ENCODE data around the gene HTRA2.
A peak's percentile ranks its signal among the peaks of the same experiment; 100 is the strongest.
"Not testable (repeated sequence)": the region's sequence is repeated elsewhere in the genome, so short reads cannot be mapped to it uniquely, and the experiment has no call there.

Gene HTRA2

DNA sequence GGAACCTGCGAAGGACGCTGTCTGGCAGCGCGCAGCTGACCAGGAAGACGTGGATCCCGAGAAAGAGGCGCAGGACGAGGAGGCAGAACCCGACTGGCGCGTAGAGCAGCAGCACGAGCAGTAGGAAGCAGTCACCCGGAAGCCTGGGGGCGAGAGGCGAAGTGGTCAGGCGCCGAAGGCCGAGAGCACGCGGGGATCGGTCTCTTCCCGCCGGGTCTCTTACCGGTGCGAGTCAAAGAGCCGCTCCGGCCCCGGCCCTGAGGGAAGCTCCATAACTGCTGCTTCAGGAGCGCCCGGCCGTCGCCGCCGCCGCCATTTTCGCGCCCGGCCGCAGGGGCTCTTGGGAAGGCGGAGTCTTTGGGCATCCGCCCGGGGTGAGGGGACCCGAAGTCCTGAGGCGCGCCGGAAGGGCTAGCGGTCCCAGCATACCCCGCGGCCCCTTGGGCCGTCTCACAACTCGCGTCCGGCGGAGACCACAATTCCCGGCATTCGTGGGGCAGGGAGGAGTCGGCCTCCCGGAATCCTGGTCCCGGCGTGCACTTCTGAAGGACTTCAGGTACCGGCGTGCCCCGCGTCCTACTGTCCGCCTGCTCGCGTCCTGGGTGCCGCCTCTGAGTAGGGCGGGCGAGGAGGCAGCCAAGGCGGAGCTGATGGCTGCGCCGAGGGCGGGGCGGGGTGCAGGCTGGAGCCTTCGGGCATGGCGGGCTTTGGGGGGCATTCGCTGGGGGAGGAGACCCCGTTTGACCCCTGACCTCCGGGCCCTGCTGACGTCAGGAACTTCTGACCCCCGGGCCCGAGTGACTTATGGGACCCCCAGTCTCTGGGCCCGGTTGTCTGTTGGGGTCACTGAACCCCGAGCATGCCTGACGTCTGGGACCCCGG is at the start of gene HTRA2, which contains the start of gene AUP1:
Gene HTRA2, plus strand, starts transcription at position 577 of the 882 bp plus-strand sequence. Its CDS starts 74 bp downstream, at position 651.
Gene AUP1, minus strand, starts transcription at position 350 of the 882 bp plus-strand sequence. Its CDS starts 77 bp downstream, at position 273.
- DNase-seq, result peak; percentile 99

DNA sequence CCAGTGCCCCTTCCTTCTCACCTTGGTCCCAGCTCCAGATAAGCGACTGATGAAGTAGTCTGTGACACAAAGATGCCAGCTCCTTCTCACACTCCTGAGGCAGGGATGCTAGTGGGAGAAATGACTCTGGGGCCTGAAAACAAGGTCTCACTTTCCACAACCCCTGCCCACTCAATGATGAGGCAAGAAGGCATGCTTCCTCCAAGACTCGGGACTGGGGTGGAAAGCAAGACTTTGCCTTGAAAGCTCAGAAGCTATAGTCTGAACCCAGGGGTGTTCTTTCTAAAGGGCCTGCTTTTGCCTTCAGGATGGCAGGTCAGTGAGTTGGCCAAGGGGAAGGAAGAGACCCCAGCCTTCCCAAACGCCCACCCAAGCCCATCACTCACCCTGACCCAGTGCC is 48.3 kb upstream of the HTRA2 start:
- no peak for DNase-seq

DNA sequence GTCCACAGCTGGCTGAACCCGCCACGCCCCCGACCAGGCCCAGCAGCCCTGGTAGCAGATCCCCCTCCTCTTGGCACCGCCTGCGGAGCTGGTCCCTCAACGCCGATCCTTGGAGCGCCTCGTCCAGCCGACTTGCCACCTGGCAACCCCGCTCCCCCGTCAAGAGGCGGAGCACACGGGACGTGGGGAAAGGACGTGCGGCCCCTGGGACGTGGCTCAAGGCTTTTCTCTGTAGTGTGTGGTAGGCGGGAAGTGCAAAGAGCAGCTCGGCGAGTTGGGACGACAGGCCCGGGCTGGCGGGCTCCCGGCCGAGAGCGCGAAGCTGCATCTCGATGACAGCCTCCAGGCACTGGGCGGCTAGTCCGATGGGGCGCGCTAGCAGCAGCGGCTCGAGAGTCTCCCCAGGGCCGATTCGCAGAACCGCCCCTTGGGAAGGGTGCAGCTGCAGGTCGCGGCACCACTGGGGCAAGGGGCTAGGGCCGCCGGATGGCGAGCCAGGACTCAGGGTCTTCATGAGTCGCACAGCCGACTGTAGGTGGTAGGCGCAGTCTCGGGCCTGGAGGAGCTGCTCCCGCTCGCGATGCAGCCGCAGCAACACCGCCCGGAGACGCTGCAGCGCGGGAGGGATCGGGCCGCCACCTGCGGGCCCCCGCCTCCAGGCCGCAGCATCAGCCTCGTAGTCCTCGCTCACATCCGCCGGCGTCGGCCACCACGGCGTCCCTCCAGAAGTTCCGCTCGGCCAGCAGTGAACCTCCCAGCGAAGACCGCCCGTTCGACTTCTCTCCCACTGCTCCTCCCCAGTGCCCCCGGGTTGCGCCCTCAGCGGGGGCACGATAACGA is 47.6 kb upstream of the HTRA2 start:
- DNase-seq, result no peak

DNA sequence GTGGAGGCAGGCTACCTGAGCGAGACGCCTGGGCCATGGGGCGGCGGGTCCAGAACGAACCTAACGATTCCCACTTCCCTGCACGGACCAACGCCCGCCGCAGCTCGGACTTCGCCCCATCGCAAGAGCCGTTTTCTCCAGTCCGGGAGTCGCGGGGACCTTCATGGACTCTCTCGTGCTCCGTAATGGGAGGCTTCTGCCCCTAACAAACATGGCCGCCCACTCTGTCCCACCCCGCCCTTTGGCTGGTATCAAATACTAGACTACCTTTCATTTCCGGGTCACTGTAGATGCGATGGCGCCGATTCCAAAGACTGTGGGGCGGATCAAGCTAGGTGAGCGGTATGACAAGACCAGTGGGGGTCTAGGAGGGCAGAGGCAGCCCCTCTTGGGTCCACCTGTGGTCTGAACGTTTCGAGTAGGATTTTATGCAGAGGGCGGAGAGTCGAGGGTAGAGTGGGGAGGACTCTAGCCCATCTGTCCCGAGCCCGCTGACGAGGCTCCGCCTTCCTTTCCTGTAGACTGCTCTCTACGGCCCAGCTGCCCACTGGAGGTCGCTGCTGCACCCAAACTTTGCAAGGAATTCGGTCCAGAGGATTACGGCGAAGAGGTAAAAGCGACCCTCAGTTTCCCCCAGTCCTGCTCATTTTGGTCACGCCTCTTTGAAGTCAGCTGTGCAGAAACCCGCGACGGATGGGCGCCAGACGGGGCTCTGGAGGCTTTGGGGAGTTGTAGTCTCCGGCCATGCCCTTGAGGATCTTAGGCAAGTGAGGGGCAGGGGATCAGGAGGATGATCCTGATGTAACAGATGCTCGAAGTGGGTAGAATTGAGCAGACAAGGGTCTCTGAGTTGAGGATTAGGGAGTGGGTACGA is 46.7 kb upstream of the HTRA2 start, which contains the start of the genes CCDC142 and TTC31:
Gene CCDC142, minus strand, starts transcription at position 198 of the 874 bp plus-strand sequence. Its CDS starts 161 bp downstream, at position 37.
Gene TTC31, plus strand, starts transcription at position 281 of the 874 bp plus-strand sequence. Its CDS starts 15 bp downstream, at position 296.
- peak; percentile 95 for DNase-seq

DNA sequence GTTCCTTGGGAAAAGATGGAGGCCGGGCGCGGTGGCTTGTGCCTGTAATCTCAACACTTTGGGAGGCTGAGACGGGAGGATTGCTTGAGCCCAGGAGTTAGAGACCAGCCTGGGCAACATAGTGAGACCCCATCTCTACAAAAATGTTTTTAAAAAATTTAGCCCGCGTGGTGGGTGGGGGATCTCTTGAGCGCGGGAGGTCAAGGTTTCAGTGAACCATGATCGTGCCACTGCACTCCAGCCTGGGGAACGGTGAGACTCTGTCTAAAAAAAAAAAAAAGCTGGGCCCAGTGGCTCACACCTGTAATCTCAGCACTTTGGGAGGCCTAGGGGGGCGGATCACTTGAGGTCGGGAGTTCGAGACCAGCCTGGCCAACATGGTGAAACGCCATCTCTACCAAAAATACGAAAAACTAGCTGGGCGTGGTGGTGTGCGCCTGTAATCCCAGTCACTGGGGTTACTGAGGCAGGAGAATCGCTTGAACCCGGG is 46.0 kb upstream of the HTRA2 start:
- DNase-seq, result not testable (repeated sequence)

DNA sequence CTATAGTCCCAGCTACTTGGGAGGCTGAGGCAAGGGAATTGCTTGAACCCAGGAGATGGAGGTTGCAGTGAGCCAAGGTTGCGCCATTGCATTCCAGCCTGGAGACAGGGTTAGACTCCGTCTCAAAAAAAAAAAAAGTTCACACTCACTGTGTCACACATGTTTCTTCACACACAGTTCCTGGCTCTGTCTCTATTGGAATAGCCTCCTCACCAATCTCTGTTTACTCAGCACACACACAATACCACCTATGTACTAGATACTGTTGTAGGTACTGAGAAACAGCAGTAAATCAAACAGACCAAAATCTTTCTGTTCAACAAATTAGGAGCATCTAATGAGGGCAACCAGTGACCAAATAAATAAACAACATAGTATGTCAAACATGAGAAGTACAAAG is 43.6 kb upstream of the HTRA2 start:
- no peak for DNase-seq

DNA sequence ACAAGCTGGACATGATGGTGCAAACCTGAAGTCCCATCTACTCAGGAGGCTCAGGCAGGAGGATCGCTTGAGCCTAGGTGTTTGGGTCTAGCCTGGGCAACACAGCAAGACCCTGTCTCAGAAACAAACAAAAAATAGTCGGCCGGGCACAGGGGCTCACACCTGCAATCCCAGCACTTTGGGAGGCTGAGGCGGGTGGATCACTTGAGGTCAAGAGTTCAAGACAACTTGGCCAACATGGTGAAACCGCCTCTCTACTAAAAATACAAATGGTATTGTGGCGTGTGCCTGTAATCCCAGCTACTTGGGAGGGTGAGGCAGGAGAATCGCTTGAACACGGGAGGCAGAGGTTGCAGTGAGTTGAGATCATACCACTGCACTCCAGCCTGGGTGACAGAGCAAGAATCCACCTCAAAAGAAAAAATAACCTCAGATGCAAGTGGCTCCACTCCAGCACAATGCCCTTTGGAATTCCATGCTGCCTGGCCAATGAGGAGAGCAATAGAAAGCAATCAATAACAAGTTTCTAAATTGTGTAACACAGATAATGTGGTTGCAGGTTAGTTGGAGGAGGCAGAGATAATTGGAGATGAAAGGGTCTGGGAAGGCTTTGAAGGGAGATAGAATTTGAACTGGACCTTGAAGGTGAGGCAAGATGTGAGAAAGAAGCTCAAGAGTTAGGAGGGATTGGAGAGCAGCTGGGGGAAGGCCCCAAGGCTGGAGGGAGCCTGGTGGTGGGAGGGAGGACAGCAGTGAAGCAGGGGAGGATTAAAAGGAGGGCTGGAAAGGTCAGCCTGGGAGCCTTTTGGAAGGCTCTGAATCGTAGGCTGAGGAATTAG is 40.9 kb upstream of the HTRA2 start:
- DNase-seq, result no peak

DNA sequence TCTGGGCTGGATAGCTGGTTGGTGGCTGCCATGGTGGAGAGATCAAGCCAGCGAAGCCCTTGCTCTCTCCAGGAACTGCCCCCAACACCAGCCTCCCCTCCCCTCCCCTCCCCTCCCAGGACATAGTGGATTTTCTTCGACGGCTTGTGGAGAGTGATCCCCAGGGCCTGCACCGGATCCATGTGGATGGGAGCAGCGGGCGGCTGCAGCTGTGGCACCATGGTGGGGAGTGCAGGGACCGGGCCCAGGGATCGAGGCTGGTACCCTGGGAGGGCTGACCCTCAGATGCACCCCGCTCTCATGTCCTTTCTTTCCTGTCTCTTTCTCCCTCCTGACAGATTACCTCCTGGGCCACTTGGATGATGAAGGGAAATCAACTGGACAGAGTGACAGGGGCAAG is 39.8 kb upstream of the HTRA2 start:
- no peak for DNase-seq

DNA sequence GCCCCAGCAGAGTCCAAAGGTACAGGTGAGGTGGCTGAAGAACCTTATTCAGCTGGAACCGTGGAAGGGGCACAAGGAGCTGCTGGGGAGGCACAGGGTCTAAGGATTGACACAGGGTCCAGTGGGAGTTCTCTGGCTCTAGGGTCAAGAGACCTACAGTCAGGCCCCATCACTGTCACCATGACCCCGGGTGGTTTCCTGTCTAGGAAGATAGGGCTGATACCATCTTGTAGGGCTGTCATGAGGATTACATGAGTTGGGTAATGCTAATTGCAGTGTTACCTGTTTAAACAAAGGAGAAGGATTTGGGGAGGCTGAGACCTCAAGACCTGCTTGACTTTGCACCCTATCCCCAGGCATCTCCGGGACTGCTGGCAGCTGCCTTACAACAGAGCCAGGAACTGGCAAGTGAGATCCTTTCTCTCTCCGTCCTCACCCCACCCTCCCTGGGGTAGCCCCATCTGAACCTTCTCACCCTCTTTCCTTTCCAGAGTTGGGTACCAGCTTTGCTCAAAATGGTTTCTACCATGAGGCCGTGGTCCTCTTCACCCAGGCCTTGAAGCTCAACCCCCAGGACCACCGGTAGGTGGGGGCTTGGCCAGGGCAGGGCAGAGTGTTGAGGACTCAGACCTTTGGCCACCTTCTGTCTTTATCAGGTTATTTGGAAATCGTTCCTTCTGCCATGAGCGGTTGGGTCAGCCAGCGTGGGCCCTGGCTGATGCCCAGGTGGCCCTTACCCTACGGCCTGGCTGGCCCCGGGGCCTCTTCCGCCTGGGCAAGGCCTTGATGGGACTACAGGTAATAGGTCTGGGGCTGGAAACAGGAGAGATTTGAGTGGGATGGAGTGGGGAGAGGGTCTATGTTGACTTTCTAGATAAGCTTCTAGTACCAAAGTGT is 37.8 kb upstream of the HTRA2 start:
- no peak for DNase-seq

DNA sequence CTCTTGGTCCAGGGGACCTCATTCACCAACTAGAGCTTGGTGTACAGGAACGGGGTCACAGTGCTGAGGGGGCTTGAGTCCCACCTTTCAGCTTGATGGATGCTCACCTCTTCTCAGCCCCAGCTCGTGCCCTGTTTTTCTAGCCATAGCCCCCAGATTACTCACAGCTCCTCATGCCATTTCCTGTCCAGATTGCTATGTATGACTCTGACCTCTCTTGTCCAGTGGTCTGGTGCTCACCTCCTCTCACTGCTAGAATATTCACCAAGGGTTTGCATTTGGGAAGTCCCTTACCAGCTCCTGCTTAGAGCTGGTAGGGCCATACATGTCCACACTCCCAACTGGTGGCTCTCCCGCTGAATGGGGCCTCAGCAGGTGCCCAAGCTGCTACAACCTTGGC is 36.2 kb upstream of the HTRA2 start:
- DNase-seq, result no peak

DNA sequence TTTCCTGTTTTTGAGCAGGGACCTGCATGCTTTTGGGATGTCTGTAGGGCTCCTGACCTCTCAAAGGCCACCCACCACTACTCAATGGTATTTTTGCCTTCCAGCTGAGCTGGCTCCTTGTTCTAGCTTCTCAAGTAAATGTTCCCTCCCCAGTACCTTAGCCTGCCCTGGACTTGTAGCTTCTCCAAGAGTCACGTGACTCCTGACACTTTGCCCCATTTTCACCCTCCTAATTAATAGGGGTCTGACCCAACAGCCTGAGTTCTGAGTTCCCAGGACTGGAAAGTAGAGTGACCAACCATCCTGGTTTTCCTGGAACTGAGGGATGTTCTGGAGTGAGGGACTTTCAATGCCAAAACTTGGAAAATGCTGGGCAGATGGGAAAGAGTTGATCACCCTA is 34.3 kb upstream of the HTRA2 start:
- no peak for DNase-seq

DNA sequence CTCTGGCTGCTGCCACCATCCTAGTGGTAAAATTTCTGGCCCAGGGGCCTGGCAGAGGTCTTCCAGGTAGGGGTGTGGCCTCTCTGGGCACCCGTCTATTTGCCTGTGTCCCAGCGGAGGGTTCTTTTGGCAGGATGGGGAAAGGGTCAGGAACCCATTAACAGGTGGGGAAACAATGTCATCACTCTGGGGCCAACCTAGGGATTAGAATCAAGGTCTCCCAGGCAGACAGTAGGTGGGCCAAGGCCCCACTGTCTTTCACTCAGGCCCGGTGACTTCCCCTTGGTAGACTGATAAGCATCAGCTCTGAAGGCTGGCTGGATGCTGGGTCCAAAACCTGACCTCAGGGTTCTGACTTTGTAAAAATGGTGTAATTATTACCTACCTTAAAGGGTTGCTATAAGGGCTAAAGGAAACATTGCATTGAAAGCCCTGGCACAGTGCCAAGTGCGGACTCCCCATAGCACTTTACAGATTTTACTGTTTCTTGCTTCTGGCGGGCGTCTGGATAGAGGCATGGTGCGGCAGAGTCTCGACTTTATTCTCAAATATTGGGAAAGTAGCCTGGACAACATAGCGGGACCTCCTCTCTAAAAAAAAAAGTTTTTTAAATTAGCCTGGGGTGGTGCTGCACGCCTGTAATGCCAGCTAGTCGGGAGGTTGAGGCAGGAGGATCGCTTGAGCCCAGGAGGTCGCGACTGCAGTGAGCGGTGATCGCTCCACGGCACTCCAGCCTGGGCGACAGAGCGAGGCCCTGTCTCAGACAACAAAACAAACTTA is 32.5 kb upstream of the HTRA2 start:
- no peak for DNase-seq

DNA sequence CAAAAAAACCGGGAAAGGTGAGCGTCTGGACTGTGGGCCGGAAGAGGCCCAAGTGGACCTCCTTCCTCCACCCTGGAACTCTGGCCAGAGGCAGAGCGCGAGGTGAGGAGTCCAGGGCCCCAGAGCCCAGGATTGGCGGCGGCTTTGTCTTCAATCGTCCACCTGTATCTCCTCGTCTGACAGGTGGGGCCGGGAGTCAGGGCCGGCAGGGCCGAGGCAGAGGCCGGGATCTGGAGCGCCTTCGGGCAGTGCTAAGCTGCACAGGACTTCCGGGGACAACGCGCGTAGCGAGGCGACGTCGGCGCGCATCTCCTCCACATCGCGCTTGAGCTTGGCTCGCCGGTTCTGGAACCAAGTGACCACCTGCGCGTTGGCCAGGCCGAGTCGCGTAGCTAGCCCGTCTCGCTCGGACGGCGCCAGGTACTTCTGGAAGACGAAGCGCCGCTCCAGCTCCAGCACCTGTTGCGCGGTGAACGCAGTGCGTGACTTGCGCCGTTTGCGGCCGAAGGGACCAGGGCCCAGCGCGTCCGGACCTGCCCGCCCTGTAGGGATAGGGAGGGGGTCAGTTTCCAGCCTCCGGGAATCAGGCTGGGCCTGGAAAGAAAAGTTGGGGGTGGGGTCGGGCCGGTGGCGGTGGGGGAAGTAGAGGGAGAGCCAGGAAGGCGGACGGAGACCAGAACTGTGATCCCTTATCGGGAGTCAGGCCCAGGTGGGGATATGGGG is 31.8 kb upstream of the HTRA2 start:
- no peak for DNase-seq

DNA sequence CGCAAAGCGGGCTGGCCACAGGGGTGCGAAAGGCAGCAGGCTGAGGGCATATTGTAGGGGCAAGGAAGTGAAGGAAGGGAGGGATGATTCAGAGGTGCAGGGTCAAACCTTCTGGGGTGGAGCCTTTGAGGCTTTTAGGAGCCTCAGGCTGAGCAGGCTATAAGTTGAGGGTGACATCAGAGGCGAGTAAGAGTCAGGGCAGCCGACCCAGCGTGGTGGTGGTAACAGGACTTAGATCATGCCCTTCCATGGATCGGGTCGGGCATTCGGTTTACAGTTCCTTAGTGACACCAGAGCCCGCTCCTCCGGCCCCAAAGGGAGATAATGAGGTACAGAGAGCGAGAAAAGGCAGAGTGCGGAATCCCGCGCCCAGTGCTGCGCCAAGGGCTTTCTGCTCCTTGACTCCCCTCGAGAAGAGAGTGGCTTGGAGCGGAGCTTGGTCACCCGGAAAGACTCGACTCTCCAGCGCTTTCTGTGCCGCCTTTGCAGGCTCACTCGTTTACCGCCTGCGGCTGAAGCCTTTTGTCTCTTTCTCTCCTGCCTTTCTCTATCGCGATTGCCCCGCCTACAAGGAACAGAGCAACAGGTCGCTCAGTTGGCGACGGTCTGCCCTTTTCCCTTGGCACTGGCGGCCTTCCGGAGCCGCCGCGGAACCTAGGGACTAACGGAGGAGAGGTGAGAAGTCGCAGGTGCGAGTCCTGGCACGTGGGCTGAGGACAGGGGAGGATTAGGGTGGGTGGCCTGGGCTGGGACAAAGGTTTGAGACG is 31.1 kb upstream of the HTRA2 start:
- no peak for DNase-seq

DNA sequence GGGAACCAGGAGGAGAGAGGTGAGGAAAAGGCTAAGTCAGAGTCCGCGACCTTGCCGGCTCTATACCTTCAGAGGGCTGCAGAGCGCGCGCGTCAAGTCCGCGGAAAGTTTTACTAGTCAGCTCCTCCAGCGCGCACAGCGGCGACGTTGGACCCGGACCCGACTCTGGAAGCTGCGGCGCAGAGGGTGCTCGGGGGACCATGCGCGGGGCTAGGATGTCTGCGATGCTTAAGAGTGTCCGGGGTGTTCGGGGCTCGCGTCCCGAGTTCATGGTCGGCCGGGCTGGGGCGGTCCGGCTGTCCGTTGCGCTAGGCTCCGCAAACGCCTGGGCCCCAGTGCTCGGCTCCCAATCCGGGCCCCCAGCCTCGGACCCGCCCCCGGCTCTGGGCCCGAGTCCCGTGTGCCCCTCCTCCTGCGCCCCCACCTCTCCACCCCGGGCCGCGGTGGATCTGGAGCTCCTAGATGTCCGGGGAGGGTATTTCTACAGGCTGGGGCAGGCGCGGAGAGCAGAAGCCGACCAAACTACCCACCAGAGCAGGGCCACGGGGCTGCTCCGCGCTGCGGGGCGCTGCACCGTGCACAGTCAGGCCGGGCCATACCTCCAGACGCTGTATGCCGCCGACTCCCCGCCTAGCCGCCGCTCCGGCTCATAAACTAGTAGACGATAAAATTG is 30.3 kb upstream of the HTRA2 start, which contains the start of gene LBX2:
Gene LBX2, minus strand, starts transcription at position 337 of the 673 bp plus-strand sequence. Its CDS starts 66 bp downstream, at position 271.
- no peak for DNase-seq

DNA sequence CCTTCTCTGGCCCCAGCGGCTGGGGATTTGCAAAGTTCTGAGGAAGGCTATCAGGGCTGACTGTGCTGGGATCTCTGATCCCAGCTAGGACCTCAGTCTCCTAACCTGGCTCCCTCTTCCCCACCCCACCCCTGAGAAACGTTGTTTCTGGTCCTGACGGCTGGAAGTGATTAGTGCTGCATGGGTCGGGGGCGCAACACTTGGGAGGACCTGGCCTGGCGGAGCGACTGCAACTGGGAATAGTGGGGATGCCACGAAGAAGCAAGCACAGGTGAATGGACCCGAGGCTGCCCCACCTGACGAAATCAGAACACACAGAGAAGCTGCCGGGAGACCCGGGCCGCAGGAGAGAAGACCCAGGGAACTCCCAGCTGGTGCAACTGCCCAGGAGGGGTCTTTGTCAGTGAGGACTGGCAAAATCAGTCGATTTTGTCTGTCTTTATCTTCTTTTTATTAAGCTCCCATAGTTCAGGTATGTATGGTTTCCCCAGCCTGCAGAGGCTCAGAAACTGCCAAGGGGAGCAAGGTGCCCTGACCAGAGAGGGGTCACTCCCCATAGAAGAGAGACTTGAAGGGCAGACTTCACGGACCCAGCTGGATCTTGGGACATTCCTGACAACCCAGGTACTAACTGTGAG is 29.7 kb upstream of the HTRA2 start:
- no peak for DNase-seq

DNA sequence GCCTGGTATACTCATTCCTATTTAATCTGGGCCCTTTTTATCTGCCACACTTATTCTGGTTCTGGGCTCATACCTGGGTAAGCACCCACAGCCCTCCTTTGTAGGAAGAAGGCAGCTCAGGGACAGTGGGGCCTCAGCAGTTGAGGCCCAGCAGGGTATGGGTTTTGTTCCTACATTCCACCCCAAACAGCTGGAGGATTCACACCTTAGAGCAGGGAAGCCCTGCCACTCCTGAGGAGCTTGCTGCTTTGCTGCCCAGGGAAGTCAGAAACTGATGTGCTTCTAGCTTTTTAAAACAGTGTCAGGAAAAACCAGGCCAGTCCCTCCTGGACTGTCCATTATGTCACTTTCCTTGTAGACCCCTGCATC is 29.2 kb upstream of the HTRA2 start:
- no peak for DNase-seq
